GM12873 (cell line): ENCODE measurements around the gene WDR82.

ENCODE experiments used
- TF ChIP-seq, protein P1 (sequence below): IDR thresholded peaks from 2 replicates; pipeline ENCODE4 v1.5.1; 2012; ENCODE audit warnings: low read depth, mild to moderate bottlenecking, moderate library complexity, low read length, control low read depth; ENCODE audit not compliant: insufficient read depth; ENCODE audit errors: missing control alignments

WDR82 gene

DNA sequence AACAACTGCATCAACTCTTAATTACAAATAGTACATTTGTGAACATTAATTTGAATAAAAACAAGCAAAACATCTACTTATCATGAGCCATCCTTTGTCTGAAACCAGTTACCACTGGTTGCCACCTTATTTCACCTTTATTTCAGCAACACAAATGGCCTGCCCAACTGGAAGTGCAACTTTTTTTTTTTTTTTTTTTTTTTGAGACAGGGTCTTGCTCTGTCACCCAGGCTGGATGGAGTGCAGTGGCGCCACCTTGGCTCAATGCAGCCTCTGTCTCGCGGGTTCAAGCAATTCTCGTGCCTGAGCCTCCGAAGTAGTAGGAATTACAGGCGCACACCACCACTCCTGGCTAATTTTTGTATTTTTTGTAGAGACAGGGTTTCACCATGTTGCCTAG lies 13.1 kb downstream of the WDR82 start:
- TF ChIP-seq, protein P1, sequence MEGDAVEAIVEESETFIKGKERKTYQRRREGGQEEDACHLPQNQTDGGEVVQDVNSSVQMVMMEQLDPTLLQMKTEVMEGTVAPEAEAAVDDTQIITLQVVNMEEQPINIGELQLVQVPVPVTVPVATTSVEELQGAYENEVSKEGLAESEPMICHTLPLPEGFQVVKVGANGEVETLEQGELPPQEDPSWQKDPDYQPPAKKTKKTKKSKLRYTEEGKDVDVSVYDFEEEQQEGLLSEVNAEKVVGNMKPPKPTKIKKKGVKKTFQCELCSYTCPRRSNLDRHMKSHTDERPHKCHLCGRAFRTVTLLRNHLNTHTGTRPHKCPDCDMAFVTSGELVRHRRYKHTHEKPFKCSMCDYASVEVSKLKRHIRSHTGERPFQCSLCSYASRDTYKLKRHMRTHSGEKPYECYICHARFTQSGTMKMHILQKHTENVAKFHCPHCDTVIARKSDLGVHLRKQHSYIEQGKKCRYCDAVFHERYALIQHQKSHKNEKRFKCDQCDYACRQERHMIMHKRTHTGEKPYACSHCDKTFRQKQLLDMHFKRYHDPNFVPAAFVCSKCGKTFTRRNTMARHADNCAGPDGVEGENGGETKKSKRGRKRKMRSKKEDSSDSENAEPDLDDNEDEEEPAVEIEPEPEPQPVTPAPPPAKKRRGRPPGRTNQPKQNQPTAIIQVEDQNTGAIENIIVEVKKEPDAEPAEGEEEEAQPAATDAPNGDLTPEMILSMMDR, result no peak

- TF ChIP-seq, protein P1, result no peak
Measured at GRCh38 chr3:52262447-52262846, 16.0 kb downstream of the WDR82 start.

DNA sequence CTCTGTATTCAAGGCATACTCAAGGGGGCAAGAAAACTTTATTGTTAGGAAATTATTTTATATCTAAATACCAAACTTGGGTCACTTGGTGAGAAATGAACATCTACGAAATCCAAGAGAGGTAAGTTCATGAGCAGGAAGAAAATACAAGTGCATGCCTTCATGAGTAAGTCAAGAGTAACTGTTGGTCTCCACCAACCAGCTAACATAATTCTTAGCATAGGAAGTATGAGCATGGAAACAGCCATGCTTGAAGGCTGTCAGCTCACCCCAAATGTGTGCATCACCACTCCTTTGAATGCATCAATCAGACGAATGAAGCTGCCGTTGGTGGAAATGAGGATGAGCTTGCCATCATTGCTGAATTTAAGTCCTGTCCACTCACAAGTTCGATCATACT lies 19.0 kb downstream of the WDR82 start:
- TF ChIP-seq, protein P1, result no peak

DNA sequence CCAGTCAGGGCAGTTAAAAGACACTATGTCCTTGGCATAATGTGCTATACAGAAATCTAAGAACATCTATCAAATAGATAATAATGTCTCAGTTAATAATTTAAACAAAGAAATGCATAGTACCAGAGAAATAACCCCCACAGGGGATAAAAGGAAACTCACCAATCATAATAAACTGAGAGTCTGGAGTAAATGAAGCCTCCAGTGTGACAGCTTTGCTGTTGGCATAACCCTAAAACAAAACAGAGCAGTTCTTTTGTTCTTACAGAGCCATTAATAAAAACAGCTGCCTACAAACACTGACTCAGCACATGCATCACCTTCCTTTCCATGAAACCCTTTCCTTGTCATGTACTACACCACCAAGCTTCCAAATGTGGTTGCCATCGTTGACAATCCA lies 19.4 kb downstream of the WDR82 start:
- TF ChIP-seq, protein P1, result no peak

DNA sequence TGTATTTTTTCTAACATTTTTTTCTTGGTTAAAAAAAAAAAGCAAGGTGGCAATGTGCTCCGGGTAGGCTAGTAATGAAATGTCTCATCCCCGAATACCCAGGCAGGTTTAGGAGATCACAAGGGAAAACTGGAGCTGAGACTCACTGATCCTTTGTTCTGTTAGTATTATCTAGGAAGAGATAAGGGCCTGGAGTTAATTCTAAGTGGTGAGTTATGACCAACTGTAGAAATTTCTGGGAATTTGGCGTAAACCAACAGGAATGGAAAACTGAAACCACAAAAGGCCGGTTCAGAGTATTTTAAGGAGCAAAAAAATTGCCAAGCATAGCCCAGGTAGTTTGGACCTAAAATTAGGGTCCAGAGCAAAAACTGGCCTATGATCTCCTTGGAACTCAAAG lies 20.5 kb downstream of the WDR82 start:
- TF ChIP-seq, protein P1, result no peak

- TF ChIP-seq, protein P1, result no peak
Measured at GRCh38 chr3:52256622-52257021, 21.8 kb downstream of the WDR82 start.

DNA sequence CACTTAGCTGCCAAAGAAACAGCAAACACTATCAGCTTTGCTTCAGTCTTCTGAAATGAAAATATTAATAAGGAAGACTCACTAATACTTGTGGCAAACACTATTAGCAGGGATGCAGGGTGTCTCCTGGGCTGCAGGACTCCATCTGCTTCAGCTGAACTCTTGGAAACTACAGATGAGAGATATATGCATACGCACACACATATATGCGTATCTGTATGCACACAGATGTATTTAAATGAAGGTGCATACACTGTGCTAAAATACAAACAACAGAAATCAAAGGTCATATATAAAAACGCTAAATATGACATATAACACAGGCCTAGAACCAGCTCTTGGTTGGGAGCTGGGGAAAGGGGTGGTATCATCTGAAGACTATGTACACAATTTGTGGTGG lies 22.3 kb downstream of the WDR82 start:
- TF ChIP-seq, protein P1, result no peak
